Tibial artery (tissue), 4 donors: ENCODE data around the gene PLEKHA4.
A peak's percentile ranks its signal among the peaks of the same experiment; 100 is the strongest.

Experiments used
- DNase-seq, 2 donors: peaks; one replicate each; pipeline ENCODE4 v3.0.0-alpha.2; 2019
- H3K27ac ChIP-seq, 2 donors: fragments of 200-600 bp; sonication (generic) in 1 of 2; 1 replicate in 1 of 2; 2 replicates in 1 of 2; pipeline ENCODE4 v1.5.1; 2018 to 2019; ENCODE audit warnings: mild to moderate bottlenecking in 1 of 2
- H3K27me3 ChIP-seq, 2 donors: fragments of 200-600 bp; sonication (generic) in 1 of 2; one replicate each; pipeline versions ENCODE4 v1.5.1 to v1.6.0; 2016 to 2019
- H3K36me3 ChIP-seq, 3 donors: fragments of 200-600 bp; sonication (generic) in 2 of 3; one replicate each; pipeline ENCODE4 v1.5.1; 2016 to 2019; ENCODE audit warnings: mild to moderate bottlenecking in 2 of 3
- H3K4me1 ChIP-seq, 4 donors: fragments of 200-600 bp; sonication (generic) in 2 of 4; 1 replicate in 3 of 4; 2 replicates in 1 of 4; pipeline ENCODE4 v1.5.1; 2016 to 2019
- H3K4me3 ChIP-seq, 2 donors: fragments of 200-600 bp; sonication (generic) in 1 of 2; 1 replicate in 1 of 2; 2 replicates in 1 of 2; pipeline ENCODE4 v1.5.1; 2018 to 2019; ENCODE audit warnings: mild to moderate bottlenecking in 2 of 2
- H3K9me3 ChIP-seq, 3 donors: fragments of 200-600 bp; sonication (generic) in 1 of 3; one replicate each; pipeline ENCODE4 v1.5.1; 2016 to 2019
- CTCF ChIP-seq, 2 experiments: fragments of 200-600 bp in 1 of 2; fragments of 450-650 bp in 1 of 2; IDR thresholded peaks; one replicate each; pipeline ENCODE4 v1.5.1; 2017 to 2019; ENCODE audit warnings: antibody characterized with exemption in 2 of 2, mild to moderate bottlenecking in 1 of 2, moderate library complexity in 1 of 2
- intact Hi-C: fragments of 100-400 bp; cut with DNase I; formaldehyde crosslinking; loops from one replicate; pipeline ENCODE4 v1.15.0; 2023; ENCODE audit warnings: low total_unique reads

The PLEKHA4 gene

DNA sequence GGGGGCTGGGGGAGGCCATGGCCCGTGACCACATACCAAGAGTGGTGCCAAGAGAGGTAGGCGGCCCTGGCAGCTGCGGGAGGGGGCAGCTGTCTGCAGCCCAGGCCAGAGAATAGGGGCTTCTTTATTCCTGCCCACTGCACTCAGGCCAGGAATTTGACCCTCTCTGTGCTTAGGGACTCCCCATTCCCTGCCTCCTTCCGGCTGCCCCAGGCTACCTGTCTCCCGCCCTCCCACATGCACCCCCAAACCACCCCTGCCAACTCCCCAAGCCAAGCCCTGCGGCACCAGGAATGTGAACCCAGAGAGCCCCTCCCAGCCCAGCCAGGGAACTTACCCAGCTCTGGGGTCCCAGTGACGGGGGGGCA lies 687 bp downstream of the PLEKHA4 start:
- H3K4me3 ChIP-seq: peak overlapping the region; percentile 32 to 49

GRCh38 chr19:48867123-48867745 lies 1.2 kb downstream of the PLEKHA4 start:
- Histone ChIP-seq H3K36me3 (peaks cover 0 to 15% (median 6%) of the 10 kb centered on the region in 3 donors), H3K27me3 (no peaks in the 10 kb centered on the region), H3K9me3 (no peaks in the 10 kb centered on the region), H3K27ac (peak overlapping the region; percentile 79 to 85), H3K4me1 (peaks cover 5 to 35% (median 23%) of the 10 kb centered on the region in 4 donors), H3K4me3 (peak overlapping the region; percentile 32 to 49)
- DNase-seq: no peak
- intact Hi-C loops: no loop called here
- no peak for TF ChIP-seq CTCF (IDR thresholded peaks at IDR 0.05)

More for the DNA sequence above, 687 bp downstream of the PLEKHA4 start:
- Histone ChIP-seq H3K9me3 (no peaks in the 10 kb centered on the region), H3K27me3 (no peaks in the 10 kb centered on the region), H3K4me1 (peaks cover 5 to 35% (median 23%) of the 10 kb centered on the region in 4 donors), H3K36me3 (peaks cover 0 to 15% (median 6%) of the 10 kb centered on the region in 3 donors), H3K27ac (peak overlapping the region; percentile 79 to 85)
- no peak for DNase-seq
- intact Hi-C loops: no loop called here
- no peak for TF ChIP-seq CTCF (IDR thresholded peaks at IDR 0.05)

- no peak overlapping the region for H3K27ac ChIP-seq
Measured at GRCh38 chr19:48866692-48867091, 1.7 kb downstream of the PLEKHA4 start.

DNA sequence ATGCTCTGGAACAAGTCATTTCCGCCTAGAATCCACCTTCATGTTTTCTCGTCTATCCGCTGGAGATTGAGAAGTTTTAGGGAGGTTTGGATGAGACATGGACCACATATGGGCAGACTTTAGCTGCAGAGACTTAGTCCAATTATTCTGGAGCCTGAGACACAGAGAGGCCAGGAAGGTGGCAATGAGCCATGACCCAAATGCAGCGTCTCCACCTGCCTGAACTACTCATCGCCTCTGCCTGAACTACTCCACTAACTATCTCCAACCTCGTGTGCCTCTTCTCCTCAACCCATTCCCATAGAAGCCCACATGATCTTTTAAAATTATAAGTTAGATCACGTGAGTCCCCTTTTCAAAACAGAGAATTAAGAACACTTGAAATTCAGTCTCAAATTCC lies 5.6 kb downstream of the PLEKHA4 start:
- Histone ChIP-seq H3K9me3 (no peaks in the 10 kb centered on the region), H3K27me3 (no peaks in the 10 kb centered on the region), H3K4me1 (peaks cover 5 to 15% (median 11%) of the 10 kb centered on the region in 4 donors), H3K27ac (no peak overlapping the region), H3K4me3 (no peak overlapping the region), H3K36me3 (peaks cover 0 to 44% (median 11%) of the 10 kb centered on the region in 3 donors)
- DNase-seq: no peak
- intact Hi-C loops: no loop called here
- no peak for TF ChIP-seq CTCF (IDR thresholded peaks at IDR 0.05)

More at GRCh38 chr19:48866692-48867091, 1.7 kb downstream of the PLEKHA4 start:
- intact Hi-C loops: no loop called here
- Histone ChIP-seq H3K36me3 (peaks cover 0 to 17% (median 6%) of the 10 kb centered on the region in 3 donors), H3K27me3 (no peaks in the 10 kb centered on the region), H3K4me3 (no peak overlapping the region), H3K4me1 (peaks cover 5 to 32% (median 23%) of the 10 kb centered on the region in 4 donors), H3K9me3 (no peaks in the 10 kb centered on the region)
- no peak for DNase-seq
- no peak for TF ChIP-seq CTCF (IDR thresholded peaks at IDR 0.05)

- Histone ChIP-seq H3K36me3 (peaks cover 0 to 44% (median 11%) of the 10 kb centered on the region in 3 donors), H3K27me3 (no peaks in the 10 kb centered on the region), H3K4me3 (no peak overlapping the region), H3K9me3 (no peaks in the 10 kb centered on the region), H3K4me1 (peaks cover 0 to under 1% (median 0%) of the 10 kb centered on the region in 4 donors), H3K27ac (no peak overlapping the region)
- no peak for TF ChIP-seq CTCF (IDR thresholded peaks at IDR 0.05)
- intact Hi-C loops: no loop called here
- DNase-seq: no peak
Measured at GRCh38 chr19:48861313-48861712, 7.1 kb downstream of the PLEKHA4 start.
